Stimulated activated CD8-positive, alpha-beta memory T cell treated with anti-CD3 and anti-CD28 coated beads, Interleukin-12 subunit alpha, Interleukin-12 subunit beta, amount 100 ng/mL, for 24 hours (primary cell): ENCODE results near the gene CAPN10.

ENCODE experiments used
- DNase-seq: peaks from one replicate; pipeline ENCODE4 v3.0.0-alpha.2; 2020; ENCODE audit errors: extremely low read depth

CAPN10 gene

DNA sequence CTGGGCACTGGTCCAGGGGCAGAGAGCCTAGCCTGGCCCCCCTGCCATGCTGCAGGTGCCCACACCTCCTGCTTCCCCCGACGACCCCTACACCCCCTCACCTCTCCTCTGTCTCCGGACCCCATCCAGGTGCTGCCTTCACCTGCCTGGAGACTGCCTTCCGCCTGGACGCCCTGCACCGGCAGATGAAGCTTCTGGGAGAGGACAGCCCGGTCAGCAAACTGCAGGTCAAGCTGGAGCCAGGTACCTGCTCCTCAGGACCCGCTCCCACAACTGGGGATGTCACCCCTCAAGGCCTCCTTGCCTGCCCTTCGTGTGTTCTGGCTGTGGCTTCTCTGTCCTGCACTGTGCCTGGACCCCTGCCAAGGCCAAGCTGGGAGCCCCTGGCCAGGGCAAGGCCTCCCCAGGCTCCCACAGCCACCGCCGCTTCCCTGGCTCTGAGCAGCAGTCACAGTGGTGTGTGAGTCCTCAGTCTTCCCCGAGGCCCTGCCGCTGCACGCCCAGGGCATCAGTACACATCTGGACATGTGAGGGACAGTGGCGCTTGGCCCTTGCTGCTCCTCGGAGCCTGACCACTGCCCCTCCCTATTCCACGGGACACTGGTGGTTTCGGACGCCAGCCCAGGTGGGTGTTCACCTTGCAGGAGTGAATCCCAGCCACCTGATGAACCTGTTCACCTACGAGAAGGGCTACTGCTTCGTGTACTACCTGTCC is 12.0 kb upstream of the CAPN10 start:
- DNase-seq = no peak

DNA sequence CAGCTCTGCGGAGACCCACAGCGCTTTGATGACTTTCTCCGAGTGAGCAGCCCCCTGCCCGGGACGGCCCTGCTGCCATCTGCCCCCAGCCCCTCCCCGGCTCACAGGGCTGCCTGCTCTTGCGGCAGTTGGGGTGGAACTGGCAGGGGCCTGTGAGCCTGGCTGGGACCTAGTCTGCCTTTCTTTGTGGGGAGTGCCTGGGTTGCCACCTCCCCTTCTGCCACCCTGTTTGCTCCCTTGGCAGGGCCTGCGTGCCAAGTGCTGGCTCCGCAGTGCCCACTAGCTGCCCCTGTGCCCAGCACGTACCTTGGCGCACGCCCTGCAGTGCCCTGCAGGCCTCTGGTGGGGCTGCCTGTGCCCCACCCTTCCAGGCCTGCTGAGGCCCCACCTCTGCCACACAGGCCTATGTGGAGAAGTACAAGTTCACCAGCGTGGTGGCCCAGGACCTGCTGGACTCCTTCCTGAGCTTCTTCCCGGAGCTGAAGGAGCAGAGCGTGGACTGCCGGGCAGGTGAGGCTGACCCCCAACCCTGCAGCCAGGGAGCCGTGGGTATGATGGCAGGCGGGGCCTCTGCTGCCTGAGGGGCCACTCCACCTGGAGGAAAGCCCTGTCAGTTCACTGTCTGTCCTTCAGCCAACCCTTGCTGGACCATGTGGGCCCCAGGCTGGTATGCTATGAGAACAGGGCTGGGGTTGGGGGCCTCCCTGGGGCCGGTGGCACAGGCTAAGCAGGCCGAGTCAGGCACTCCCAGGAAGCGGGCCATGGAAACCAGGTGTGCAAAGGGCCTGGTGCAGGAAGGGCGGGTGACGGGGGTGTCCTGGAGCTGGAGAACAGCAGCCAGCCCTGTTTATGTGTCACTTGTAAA is 11.2 kb upstream of the CAPN10 start:
- DNase-seq = no peak

DNA sequence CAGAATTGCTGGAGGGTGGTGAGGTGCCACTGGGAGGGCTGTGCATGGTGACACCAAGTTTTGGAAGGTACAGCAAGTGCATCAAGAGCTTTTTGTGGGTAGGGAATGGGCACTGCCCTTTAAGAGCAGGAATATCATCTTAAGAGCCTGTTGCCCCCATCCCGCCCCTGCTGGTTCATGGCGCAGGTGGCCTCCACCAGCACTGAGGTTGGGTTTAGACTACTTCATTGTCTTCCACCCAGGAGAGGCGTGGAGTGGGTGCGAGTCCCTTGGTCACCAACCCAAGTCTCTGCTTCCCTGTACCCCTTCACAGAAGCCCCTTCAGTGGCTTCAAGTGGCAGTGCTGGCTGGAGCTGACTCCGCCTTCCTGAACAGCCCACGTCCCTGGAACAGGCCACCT is 10.5 kb upstream of the CAPN10 start:
- no peak for DNase-seq

DNA sequence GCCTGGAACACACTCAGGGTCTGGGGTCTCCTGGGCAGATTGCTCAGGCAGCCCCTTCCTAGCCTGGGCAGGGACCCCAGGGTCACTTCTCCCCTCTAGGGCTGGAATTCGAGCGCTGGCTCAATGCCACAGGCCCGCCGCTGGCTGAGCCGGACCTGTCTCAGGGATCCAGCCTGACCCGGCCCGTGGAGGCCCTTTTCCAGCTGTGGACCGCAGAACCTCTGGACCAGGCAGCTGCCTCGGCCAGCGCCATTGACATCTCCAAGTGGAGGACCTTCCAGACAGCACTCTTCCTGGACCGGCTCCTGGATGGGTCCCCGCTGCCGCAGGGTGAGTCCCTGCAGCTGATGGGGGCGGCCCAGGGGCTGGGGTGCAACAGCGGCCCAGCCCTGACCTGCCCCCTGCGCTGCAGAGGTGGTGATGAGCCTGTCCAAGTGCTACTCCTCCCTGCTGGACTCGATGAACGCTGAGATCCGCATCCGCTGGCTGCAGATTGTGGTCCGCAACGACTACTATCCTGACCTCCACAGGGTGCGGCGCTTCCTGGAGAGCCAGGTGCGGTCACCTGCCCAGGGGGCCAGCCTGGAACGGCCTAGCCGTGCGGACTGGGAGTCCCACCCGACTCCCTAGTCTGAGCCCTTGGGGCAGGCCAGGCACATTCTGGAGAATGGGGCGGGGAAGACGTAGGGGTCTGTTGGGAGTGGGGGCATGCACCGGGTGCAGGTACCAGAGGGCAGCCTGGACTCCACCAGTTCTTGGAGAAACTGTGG is 9.9 kb upstream of the CAPN10 start:
- DNase-seq = no peak

DNA sequence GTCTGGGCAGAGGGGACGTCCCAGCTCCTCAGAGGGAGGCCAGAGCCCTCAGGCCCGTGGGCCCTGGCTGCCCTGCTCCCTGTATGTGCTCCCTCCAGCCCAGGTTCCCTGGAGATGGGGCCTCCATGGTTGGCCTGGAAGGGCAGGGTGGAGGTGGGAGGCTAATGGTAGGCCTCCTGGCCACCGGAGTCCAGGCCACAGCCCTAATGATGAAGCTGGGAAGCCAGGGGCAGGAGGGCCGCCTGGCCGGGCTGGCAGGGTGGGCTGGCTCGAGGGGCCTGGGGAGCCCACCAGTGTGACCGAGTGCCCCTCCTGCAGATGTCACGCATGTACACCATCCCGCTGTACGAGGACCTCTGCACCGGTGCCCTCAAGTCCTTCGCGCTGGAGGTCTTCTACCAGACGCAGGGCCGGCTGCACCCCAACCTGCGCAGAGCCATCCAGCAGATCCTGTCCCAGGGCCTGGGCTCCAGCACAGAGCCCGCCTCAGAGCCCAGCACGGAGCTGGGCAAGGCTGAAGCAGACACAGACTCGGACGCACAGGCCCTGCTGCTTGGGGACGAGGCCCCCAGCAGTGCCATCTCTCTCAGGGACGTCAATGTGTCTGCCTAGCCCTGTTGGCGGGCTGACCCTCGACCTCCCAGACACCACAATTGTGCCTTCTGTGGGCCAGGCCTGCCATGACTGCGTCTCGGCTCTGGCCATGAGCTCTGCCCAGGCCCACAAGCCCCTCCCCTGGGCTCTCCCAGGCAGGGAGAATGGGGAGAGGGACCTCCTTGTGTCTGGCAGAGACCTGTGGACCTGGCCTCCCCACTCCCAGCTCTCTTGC is 9.0 kb upstream of the CAPN10 start:
- DNase-seq = no peak

DNA sequence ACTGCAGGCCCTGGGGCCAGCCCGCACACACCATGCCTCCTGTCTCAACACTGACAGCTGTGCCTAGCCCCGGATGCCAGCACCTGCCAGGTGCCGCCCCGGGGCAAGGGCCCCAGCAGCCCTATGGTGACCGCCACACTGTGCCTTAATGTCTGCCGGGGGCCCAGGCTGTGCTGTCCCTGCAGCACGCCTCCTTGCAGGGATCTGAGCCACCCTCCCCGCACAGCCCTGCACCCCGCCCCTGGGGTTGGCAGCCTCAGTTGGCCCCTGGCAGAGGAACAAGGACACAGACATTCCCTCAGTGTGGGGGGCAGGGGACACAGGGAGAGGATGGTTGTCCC is 8.5 kb upstream of the CAPN10 start:
- no peak for DNase-seq

DNA sequence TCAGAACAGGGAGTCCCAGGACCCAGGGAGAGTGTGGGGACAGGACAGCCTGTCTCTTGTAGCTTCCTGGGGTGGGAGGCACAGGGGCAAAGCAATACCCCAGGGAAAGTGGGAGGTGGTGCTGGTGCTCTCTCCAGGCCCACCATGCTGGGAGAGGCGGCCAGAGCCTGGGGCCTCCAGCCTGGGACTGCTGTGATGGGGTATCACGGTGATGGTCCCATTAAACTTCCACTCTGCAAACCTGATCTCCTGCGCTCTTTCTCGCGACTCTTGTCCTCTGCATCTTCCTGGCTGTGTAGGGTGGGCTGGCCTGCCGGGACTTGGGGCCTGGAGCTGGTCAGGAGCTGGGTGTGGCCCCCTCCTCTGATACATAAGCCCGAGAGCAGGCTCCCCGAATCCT is 8.0 kb upstream of the CAPN10 start:
- no peak for DNase-seq

DNA sequence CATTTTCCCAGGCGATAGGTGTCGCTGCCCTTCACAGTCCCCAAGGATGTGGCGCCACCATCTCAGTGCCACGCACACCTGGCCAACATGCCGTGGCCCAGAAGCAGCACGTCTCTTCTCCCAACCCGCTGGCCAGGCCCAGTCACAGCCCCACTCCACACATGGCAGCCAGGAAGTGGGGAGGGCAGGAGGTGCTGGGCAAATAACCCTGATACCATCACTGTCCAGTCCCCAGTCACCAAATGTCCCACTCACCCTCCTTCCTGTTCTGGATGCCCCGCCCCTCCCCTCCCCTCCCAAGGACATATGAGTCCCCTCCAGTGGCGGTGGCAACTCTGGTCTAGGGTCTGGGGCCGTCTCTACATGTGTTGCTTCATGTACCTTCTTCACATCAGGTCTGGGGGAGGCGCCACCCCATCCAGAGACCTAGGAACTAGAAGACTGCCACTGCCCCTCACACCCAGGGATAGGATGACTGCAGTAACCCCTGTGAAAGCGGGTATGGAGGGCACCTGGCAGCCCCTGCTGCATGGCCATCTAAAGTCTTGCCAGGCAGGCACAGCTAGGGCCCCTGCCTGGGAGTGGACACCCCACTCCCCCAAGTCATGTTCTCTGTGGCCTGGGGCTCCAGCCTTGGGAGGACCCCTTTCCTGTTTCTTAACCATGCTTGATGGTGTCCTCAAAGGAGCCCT is 7.3 kb upstream of the CAPN10 start:
- DNase-seq = no peak

DNA sequence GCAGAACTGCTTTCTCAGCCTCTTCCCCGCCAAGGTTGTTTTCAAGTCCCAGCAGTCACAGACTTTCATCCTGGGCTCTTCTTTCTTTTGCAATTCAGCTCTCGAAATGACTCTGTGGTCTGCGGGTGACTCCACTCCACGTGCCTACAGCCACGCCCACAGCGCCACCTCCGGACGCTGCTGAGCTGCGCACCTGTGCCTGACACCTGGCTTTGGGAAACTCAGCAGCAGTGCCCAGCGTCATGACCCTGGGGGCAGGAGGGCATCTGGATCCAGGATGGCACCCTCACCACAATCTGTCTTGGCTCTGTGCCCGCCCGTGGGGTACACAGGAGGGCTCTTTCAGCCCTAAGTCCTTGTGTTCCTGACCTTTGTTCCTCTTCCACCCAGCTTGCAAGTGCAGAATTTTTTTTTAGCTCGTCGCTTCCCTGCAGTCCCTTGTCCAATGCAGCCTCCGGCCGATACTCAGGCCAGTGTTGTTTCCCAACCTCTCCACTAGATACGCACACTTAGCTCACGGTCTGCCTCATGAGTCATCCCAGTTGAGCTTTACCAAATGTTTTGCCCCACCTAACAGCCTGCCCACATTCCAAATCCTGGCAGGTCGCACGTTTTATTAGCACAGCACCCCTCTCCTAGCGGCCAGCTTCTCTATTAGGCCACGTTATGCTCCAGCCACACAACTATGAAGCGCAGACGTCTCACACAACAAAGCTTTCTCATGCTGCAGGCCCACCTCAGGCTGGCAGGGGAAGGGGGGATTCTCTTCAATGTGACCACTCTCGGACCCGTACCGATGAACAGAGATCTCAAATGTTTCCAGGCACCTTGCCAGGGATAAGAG is 6.5 kb upstream of the CAPN10 start:
- DNase-seq = no peak

DNA sequence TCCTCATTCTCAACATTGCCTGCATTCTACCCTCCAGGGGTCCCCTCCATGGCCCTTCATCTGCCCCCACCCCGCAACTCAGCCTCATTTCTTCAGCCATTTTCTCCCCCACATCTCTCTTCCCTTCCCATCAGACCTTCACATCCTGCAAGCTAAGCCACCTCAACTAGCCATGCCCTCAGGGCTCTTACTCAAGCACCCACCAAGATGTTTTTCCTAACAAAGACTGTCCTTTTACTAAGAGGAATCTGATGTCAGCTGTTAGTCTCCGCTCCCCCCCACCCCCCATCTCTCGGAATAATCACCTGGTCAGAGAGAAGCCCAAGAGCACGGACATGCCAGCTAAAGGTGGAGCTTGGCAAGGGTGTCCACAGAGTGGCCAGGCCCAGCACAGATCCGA is 4.7 kb upstream of the CAPN10 start:
- no peak for DNase-seq

DNA sequence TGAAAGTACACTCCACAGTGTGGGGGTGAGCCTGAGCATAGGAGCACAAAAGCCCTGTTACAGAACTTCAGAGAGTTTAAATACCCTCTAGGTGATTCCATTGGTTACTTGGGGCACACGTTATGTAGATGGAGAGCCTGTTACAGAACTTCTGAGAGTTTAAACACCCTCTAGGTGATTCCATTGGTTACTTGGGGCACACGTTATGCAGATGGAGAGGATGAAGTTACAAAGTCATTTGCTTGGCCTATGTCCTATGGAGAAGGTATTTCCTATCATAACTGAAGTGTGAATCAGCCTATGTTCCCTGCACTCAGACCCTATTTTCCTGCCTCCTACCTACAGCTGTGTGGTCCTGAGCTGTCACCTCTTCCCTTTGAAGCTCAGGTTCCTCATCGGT is 3.8 kb upstream of the CAPN10 start:
- DNase-seq = no peak

DNA sequence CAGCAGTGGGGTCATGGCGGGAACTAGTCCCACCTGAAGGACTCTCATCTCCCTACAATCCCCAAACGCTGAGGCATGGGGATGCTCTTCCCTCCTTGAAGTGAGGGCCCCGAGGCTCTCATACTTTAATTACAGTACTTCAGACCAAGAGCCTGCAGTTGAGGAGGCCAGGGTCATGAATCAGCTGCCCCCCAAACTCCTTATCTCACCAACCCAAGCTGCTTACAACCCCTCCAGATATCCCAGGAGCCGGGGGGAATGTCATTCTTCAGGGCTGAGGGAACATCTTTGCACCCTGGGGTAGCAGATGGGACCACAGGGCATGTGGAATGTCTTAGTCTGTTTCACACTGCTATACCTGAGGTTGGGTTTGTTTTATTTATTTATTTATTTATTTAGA is 2.8 kb upstream of the CAPN10 start:
- DNase-seq = no peak

DNA sequence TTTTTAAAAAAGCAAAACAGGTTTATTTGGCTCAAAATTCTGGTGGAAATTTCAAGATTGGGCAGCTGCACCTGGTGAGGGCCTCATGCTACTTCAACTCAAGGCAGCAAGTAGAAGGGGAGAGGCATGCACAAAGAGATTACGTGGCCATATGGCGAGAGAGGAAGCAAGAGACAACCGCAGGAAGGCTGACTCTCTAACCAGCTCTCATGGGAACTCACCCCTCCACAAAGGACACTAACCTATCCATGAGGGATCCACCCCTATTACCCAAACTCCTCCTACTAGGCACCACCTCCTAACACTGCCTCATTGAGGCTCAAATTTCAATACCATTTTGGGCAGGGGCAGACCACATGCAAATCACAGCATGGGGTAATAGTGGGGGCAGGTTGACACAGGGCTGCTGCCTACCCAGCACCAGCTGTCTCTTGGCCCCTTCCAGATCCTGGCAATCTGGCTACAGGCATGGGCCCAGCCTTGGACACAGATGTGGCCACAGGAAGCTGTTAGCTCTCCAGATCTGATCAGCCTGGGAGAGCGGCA is 2.0 kb upstream of the CAPN10 start:
- no peak for DNase-seq

DNA sequence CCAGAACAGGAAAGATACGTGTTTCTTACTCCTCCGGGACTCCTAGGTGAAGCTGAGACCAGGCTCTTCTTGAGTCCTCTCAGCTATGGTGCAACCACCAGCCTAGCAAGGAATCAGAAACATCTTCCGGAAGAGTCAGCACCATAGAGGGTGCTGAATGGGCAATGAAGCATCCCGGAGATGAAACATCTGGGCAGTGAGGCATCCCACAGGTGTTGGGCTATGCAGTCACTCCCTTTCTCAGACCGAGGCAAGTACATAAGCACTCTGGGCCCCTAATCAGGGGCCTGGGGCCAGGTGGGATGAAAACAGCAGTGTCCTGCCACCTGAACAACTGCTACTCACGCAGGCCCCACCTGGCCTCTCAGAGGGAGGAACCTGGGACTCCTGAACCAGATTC is 1.4 kb upstream of the CAPN10 start:
- DNase-seq = no peak

DNA sequence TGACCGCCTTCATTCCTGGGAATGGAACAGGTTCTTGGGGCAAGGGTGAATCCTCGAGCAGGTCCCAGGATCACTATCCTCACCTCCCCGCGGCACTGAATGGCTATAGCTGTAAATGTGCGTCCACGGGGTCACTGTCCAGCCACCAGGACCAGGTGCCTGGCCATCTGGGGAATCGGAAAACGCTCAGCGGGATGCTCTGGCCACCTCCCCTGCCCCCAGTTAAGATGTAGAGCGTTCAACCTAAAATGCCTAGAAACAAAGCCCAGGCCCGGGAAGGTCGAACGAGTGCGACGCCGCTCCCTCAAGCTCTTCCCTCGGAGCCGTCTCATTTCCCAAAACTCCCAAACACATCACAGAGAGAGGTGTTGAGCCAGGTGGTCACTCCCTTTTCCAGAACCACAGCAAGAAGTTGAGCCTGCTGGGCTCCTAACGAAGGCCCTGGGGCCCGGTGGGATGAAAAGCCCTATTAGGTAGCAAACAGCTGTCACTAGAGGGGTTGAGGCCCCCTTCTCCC is 795 bp upstream of the CAPN10 start:
- DNase-seq = no peak

DNA sequence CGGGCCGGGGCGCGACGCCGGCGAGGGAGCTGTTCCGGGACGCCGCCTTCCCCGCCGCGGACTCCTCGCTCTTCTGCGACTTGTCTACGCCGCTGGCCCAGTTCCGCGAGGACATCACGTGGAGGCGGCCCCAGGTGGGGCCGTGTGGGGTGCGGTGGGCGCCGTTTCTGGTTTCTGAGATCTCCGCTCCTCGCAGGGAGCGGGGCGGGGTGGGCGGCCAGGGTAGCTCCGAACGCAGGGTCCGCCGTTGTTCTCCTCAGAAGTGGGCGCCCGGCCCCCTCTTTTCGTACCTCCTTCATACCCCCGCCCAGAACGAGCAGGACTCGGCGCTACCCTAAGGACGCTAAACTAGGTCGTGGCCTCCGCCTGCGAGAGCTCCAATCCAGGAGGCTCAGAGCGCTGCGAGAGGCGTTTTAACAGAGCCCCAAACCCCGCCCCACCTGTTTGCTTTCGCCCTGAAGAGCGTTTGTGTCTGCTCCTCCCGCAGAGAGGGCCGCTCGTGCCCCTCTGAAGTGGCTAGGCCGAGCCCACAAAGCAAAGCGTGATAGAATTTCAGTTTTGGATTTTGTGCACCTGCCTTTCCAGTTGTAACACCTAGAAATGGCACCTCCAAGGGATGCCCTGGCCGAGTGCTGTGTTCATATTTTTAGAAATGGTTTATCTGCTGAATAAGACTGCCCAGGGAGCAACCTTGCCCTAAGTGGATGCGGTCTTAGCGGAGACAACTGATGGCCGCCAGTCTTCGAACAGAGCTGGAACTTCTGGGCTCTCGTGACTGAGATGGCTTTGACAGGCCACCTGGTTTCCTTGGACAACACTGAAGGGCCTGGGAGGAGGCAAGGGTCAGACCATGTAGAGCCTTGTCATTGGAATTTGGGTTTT is 626 bp downstream of the CAPN10 start:
- no peak for DNase-seq

DNA sequence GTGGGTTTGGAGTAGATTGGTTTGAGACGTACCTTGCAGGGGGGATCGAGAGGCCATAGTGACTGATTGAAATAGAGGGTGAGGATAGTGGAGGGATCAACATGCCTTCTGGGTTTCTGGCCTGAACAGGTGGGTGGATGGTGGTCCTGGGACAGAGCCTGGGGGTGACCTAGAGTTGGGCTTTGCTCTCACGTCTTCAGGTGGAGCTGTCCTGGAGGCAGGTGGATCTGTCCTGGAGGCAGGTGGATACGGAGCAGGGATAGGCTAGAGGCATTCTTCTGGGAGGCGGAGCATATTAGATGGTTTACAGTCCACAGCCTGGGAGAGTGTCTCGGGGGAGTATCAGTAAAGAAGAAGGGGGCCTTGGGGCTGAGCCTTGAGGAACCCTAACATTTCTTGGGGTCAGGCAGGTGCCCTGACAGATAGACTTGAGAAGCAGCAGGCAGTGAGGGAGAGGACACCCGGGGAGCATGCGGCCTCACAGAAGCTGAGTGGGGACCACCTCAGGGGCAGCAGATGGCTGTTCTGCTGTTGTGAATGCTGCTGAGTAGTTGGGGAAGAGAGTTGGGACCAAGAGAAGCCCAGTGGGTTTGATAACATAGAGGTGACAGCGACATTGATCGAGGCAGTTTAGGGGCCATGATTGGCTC is 1.6 kb downstream of the CAPN10 start:
- no peak for DNase-seq

DNA sequence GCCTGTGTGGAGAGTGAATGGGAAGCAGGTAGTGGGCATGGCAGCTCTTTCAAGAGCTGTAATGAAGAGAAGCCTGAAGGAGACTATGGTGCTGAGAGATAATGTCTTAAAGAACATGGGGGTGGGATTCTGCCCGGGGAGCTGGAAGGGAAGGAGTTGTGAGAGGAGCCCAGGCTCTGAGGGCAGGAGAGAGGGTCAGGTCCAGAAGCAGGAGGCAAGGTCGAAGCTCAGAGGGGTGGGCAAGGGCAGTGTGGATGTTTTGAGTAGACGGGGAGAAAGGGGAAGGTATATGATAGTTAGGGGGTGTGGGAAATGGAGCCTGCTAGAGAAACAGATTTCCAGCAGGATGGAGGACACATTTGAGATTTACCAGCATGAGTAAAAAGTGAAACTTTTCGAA is 2.1 kb downstream of the CAPN10 start:
- no peak for DNase-seq
